ENCODE results near the gene SLC2A9. TPM values are rescaled to one million over a fixed set of nuclear protein-coding genes. Genes with fewer than 3 reads are reported as not detected.
A peak's percentile ranks its signal among the peaks of the same experiment; 100 is the strongest.

Gene SLC2A9
- total RNA-seq, 1 donor from 2014 or later = 3.1 TPM

- Mint-ChIP-seq H3K4me1 (ENCODE audit: low read depth) (no peaks in the 10 kb centered on the region), H3K36me3 (ENCODE audit: insufficient read depth) (no peaks in the 10 kb centered on the region), H3K4me3 (ENCODE audit: low read depth) (no peak overlapping the region), H3K9me3 (ENCODE audit: low read depth) (no peaks in the 10 kb centered on the region), H3K27ac (no peak overlapping the region), H3K27me3 (peaks cover 17% of the 10 kb centered on the region)
- TF ChIP-seq CTCF (IDR thresholded peaks at IDR 0.05; ENCODE audit: unreplicated experiment) = no peak
- no peak for DNase-seq (ENCODE audit: low spot score, unreplicated experiment)
These were observed 121.8 kb downstream of the SLC2A9 start for GRCh38 chr4:9899306-9900055.

GRCh38 chr4:9898596-9899305 is 122.5 kb downstream of the SLC2A9 start:
- TF ChIP-seq CTCF (IDR thresholded peaks at IDR 0.05; ENCODE audit: unreplicated experiment) = peak; percentile 59
- Mint-ChIP-seq H3K27me3 (peaks cover 21% of the 10 kb centered on the region), H3K27ac (no peak overlapping the region), H3K9me3 (ENCODE audit: low read depth) (no peaks in the 10 kb centered on the region), H3K4me3 (ENCODE audit: low read depth) (no peak overlapping the region), H3K4me1 (ENCODE audit: low read depth) (no peaks in the 10 kb centered on the region), H3K36me3 (ENCODE audit: insufficient read depth) (no peaks in the 10 kb centered on the region)
- peak; percentile 37 for DNase-seq (ENCODE audit: low spot score, unreplicated experiment)

- Mint-ChIP-seq H3K36me3 (ENCODE audit: insufficient read depth) (no peaks in the 10 kb centered on the region), H3K4me1 (ENCODE audit: low read depth) (no peaks in the 10 kb centered on the region), H3K4me3 (ENCODE audit: low read depth) (no peak overlapping the region), H3K9me3 (ENCODE audit: low read depth) (no peaks in the 10 kb centered on the region), H3K27ac (no peak overlapping the region), H3K27me3 (peaks cover 30% of the 10 kb centered on the region)
- no peak for DNase-seq (ENCODE audit: low spot score, unreplicated experiment)
- no peak for TF ChIP-seq CTCF (IDR thresholded peaks at IDR 0.05; ENCODE audit: unreplicated experiment)
These were observed 126.0 kb downstream of the SLC2A9 start for GRCh38 chr4:9895333-9895705.

GRCh38 chr4:9894644-9895332 is 126.5 kb downstream of the SLC2A9 start:
- no peak for DNase-seq (ENCODE audit: low spot score, unreplicated experiment)
- Mint-ChIP-seq H3K4me3 (ENCODE audit: low read depth) (no peak overlapping the region), H3K27me3 (peaks cover 29% of the 10 kb centered on the region), H3K27ac (no peak overlapping the region), H3K9me3 (ENCODE audit: low read depth) (no peaks in the 10 kb centered on the region), H3K4me1 (ENCODE audit: low read depth) (no peaks in the 10 kb centered on the region), H3K36me3 (ENCODE audit: insufficient read depth) (no peaks in the 10 kb centered on the region)
- TF ChIP-seq CTCF (IDR thresholded peaks at IDR 0.05; ENCODE audit: unreplicated experiment) = no peak

GRCh38 chr4:9893329-9894108 is 127.8 kb downstream of the SLC2A9 start:
- Mint-ChIP-seq H3K9me3 (ENCODE audit: low read depth) (no peaks in the 10 kb centered on the region), H3K27ac (no peak overlapping the region), H3K36me3 (ENCODE audit: insufficient read depth) (no peaks in the 10 kb centered on the region), H3K27me3 (peaks cover 21% of the 10 kb centered on the region), H3K4me1 (ENCODE audit: low read depth) (no peaks in the 10 kb centered on the region), H3K4me3 (ENCODE audit: low read depth) (no peak overlapping the region)
- DNase-seq (ENCODE audit: low spot score, unreplicated experiment) = no peak
- no peak for TF ChIP-seq CTCF (IDR thresholded peaks at IDR 0.05; ENCODE audit: unreplicated experiment)

Measured in progenitor cell of endocrine pancreas (in vitro differentiated cells).